Central memory CD4-positive, alpha-beta T cell (primary cell): ENCODE measurements around the gene PTCHD1.

Source experiments
- DNase-seq: peaks from one replicate; pipeline ENCODE4 v3.0.0; 2022

PTCHD1 gene

GRCh38 chrX:23364416-23364815 lies 29.8 kb downstream of the PTCHD1 start:
- DNase-seq, result no peak

GRCh38 chrX:23365541-23365940 lies 30.9 kb downstream of the PTCHD1 start:
- DNase-seq, result no peak

- no peak for DNase-seq
These were observed 32.3 kb downstream of the PTCHD1 start for GRCh38 chrX:23366914-23367313.

GRCh38 chrX:23369027-23369426 lies 34.4 kb downstream of the PTCHD1 start:
- DNase-seq, result no peak

- DNase-seq, result no peak
These were observed 37.7 kb downstream of the PTCHD1 start for GRCh38 chrX:23372220-23372902.

GRCh38 chrX:23373129-23373804 lies 38.6 kb downstream of the PTCHD1 start:
- DNase-seq, result no peak

GRCh38 chrX:23374291-23374690 lies 39.6 kb downstream of the PTCHD1 start:
- DNase-seq, result no peak

GRCh38 chrX:23376581-23376980 lies 41.9 kb downstream of the PTCHD1 start:
- no peak for DNase-seq

- no peak for DNase-seq
These were observed 45.9 kb downstream of the PTCHD1 start for GRCh38 chrX:23380581-23380980.

- DNase-seq, result no peak
These were observed 46.7 kb downstream of the PTCHD1 start for GRCh38 chrX:23381099-23382087.

GRCh38 chrX:23382572-23382971 lies 47.9 kb downstream of the PTCHD1 start:
- DNase-seq, result no peak

GRCh38 chrX:23383411-23383810 lies 48.8 kb downstream of the PTCHD1 start:
- no peak for DNase-seq

- DNase-seq, result no peak
These were observed 50.6 kb downstream of the PTCHD1 start for GRCh38 chrX:23385242-23385641.

- DNase-seq, result no peak
These were observed 51.6 kb downstream of the PTCHD1 start for GRCh38 chrX:23386260-23386659.

- DNase-seq, result no peak
These were observed 52.1 kb downstream of the PTCHD1 start for GRCh38 chrX:23386726-23387125.

- no peak for DNase-seq
These were observed 53.0 kb downstream of the PTCHD1 start for GRCh38 chrX:23387550-23388184.

- DNase-seq, result no peak
These were observed 54.6 kb downstream of the PTCHD1 start for GRCh38 chrX:23389196-23389792.

- no peak for DNase-seq
These were observed 56.3 kb downstream of the PTCHD1 start for GRCh38 chrX:23390979-23391378.

- DNase-seq, result no peak
These were observed 57.5 kb downstream of the PTCHD1 start for GRCh38 chrX:23392195-23392594.

- no peak for DNase-seq
These were observed 59.8 kb downstream of the PTCHD1 start for GRCh38 chrX:23394421-23394820.

GRCh38 chrX:23396263-23396662 lies 61.6 kb downstream of the PTCHD1 start:
- DNase-seq, result no peak

GRCh38 chrX:23398570-23398969 lies 63.9 kb downstream of the PTCHD1 start:
- DNase-seq, result no peak
